GM12892 (cell line): ENCODE results near the gene HMGN1.

Experiments
- DNase-seq: peaks from one replicate; pipeline ENCODE4 v3.0.0; 2011; ENCODE audit not compliant: insufficient read length
- FAIRE-seq: peaks from 2 replicates; lab custom pipeline; 2011; peaks lifted over from hg19 to GRCh38; lab: Jason Lieb, UNC
- POLR2A ChIP-seq: IDR thresholded peaks from 2 replicates; pipeline ENCODE4 v1.6.1; 2011; ENCODE audit warnings: low read depth, low read length, control low read depth
- POLR2AphosphoS5 ChIP-seq: IDR thresholded peaks from 2 replicates; pipeline ENCODE4 v1.6.1; 2011; ENCODE audit warnings: low read depth, low read length, control low read depth
- TAF1 ChIP-seq: IDR thresholded peaks from 2 replicates; pipeline ENCODE4 v1.6.1; 2011; ENCODE audit warnings: low read depth, mild to moderate bottlenecking, control low read depth, low read length, borderline replicate concordance

HMGN1 gene

DNA sequence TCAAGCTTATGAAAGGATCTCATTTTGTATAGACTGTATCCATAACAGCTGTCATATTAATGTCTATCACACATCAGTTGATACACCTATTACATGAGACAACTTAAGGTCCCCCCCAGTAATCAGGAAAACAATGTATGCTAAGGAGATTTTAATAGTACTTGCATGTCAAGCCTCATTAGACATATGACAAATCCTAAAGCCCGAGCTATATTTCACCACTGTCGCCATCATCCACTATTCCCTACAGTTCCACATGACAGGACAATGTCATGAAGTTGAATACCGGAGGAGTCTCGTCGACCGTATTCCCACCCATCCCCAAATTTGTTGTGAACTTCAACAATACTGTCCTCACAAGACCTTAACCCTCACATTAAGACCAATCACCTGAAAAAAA, 3.4 kb downstream of the HMGN1 start:
- no peak for FAIRE-seq
- DNase-seq = no peak
- TF ChIP-seq POLR2AphosphoS5 (0 out of 2 replicates have a peak, but pooled peaks have one; percentile 21), POLR2A (no peak; the same call in 1 of the 2 replicates)

DNA sequence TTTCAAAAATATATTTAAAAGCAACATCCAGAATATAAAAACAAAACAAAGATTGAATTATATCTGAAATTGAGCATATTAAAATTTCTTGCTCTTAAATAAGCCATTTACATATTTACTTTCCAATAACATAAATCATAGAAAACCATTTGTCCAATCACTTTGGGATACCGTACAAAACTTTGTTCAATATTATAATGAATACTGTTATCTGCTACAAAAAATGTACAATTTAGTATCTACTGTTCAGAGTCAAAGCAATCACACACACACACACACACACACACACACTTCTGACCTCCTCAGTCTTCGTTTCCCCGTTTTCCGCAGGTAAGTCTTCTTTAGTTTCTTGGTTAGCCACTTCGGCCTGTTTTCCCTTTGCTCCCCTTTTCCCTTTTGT, 4.0 kb downstream of the HMGN1 start:
- DNase-seq (no peak), FAIRE-seq (no peak)
- TF ChIP-seq POLR2A (no peak), POLR2AphosphoS5 (no peak), TAF1 (no peak)

GRCh38 chr21:39341249-39341923, 7.5 kb downstream of the HMGN1 start:
- peak; percentile 47 for TF ChIP-seq POLR2A
- peak; percentile 73 for TF ChIP-seq POLR2AphosphoS5
- TF ChIP-seq TAF1 = no peak
- FAIRE-seq (no peak), DNase-seq (no peak)

DNA sequence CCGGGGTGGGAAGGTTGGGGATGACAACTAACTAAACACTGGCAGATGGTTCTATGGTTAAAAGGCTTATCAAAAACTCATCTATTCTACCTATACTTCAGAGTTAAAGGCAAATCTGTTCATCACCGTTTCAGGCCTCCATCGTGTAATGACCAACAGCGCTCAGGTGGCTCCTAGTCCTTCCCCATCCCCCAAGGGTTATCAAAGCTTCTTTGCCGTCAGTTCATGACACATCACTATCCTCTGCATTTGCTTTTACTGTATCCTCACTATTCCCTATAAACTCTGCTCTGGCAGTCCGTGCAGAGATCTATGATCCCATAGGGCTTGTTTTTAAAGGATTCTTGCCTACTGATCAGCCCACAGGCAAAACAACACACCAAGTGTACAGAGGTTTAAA, 8.2 kb downstream of the HMGN1 start:
- no peak for DNase-seq
- no peak for TF ChIP-seq POLR2AphosphoS5
- TF ChIP-seq TAF1 = no peak
- TF ChIP-seq POLR2A = no peak
- no peak for FAIRE-seq

DNA sequence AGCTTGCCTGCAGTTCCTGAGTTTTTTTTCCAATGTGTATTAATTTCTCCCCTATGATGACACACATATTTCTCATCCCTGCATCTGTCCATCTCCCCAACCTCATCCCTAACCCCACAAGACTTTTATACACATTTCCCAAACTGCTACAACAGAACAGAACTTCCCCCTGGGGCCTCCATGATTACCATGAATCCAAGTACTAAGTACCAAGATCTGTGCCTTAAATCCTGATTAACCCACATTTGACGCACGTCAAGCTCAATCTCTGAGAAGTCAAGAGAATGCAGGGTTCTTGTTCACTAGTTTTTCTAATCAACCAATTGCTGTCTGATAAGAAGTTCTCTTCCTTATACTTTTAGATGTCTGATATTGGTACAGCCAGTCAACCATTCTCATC, 9.7 kb downstream of the HMGN1 start:
- DNase-seq (no peak), FAIRE-seq (no peak)
- TF ChIP-seq TAF1 (no peak), POLR2AphosphoS5 (no peak), POLR2A (no peak)

DNA sequence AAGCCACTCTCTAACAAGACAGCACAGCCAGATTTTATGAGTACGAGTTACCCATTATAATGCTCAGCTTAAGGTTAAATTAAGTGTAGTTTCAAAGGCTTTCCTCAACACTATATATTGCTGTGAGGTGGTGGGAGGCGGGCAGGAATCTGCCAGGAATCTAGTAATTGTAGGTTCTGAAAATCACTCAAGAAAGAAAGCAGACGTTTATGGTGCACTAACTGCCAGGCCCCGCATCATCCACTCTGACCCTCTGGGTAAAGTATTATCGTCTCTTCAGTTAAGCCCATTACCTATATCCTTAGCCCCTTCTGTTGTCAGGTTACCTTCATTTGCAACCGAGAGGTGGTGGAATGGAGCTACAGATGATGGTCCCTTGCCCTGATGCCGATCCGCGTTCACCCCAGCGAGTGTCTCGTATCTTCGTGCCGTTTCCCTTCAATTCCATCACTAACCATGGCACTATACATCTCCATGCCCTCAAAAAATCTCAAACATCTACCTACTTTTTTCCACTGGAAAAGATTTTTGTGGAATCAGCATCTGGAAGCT, 12.4 kb downstream of the HMGN1 start:
- no peak for FAIRE-seq
- TF ChIP-seq TAF1 (no peak), POLR2AphosphoS5 (no peak), POLR2A (no peak)

DNA sequence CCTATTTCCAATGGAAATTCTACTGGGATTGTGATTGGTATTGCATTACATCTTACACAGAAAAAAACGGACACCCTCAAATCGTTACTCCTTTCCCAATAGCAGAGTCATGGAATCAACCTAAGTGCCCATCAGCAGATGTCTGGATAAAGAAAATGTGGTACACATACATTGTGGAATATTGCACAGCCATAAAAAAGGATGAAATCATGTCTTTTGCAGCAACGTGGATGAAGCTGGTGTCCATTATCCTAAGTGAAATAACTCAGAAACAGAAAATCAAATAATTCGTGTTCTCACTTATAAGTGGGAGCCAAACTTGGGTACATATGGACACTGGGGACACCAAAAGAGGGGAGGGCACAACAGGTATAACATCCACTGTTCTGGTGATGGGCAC, 14.3 kb downstream of the HMGN1 start:
- DNase-seq (no peak), FAIRE-seq (no peak)
- TF ChIP-seq POLR2AphosphoS5 (no peak), TAF1 (no peak), POLR2A (no peak)

More for the DNA sequence above, 12.4 kb downstream of the HMGN1 start:
- DNase-seq = no peak

GRCh38 chr21:39332175-39332574, 16.7 kb downstream of the HMGN1 start:
- DNase-seq (no peak), FAIRE-seq (no peak)
- TF ChIP-seq POLR2AphosphoS5 (no peak), POLR2A (no peak)

GRCh38 chr21:39330001-39330400, 18.9 kb downstream of the HMGN1 start:
- TF ChIP-seq TAF1 (no peak), POLR2A (no peak), POLR2AphosphoS5 (no peak)
- FAIRE-seq (no peak), DNase-seq (no peak)

DNA sequence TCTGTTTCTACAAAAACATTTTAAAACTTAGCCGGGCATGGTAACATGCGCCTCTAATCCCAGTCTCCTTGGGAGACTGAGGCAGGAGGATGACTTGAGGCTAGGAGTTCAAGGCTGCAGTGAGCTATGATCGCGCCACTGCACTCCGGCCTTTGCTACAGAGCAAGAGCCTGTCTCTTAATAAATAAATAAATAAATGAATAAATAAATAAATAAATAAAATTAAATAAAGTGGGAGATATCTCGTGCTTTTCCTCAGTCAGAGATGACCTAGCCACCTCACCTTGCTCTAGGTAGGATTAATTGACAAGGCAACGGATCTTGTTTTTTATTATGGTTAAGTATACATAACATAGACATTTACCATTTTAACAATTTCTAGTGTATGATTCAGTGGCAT, 21.2 kb downstream of the HMGN1 start:
- FAIRE-seq = no peak
- TF ChIP-seq POLR2AphosphoS5 (no peak), TAF1 (no peak), POLR2A (no peak)
- DNase-seq = no peak

DNA sequence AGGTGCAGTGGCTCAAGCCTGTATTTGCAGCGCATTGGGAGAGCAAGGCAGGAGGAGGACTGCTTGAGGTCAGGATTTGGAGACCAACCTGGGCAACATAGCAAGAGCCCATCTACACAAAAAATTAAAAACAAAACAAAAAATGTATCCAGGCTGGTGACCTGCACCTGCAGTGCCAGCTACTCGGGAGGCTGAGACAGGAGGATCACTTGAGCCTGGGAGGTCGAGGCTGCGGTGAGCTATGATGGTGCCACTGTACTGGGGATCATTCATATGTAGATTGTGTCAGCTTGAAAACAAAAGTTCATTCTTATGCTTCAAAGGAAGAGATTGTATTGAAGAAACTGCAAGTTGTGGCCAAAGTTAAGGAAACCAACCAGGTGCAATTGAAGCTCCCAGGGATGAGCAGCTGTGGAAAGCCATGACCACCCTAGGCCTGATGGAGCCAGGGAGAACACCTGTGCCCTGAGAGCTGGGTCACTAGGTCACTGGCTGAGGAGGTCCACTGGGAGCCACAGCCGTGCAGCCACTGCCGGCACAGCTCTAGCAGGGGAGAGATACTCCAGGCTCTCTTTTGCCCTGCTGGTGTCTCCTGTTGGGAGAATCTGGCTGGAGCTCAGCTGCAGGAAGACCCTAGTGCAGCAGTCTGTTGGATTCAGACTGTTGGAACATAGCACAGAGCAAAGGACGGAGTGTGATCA, 22.1 kb downstream of the HMGN1 start:
- FAIRE-seq (no peak), DNase-seq (no peak)
- no peak for TF ChIP-seq POLR2A
- no peak for TF ChIP-seq POLR2AphosphoS5
- no peak for TF ChIP-seq TAF1

- DNase-seq (no peak), FAIRE-seq (no peak)
- no peak for TF ChIP-seq TAF1
- no peak for TF ChIP-seq POLR2A
- no peak for TF ChIP-seq POLR2AphosphoS5
Observed at GRCh38 chr21:39325458-39325857, 23.4 kb downstream of the HMGN1 start.

DNA sequence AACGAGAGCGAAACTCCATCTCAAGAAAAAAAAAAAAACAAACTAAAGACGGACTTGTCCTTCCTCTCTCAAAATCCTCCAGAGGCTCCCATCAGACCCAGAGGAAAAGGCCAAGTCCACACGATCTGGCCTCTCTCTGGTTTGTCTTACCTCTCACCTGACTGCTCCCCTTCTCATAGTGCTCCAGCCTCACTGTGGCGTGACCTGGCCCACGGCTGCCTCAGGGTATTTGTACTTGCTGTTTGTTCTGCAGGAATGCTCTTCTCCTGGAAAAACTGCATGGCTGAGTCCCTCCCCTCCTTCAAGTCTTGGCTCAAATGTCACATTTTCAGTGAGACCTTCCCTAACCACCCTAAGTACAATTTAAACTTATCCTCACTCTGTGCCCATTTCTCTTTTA, 27.5 kb downstream of the HMGN1 start:
- TF ChIP-seq POLR2AphosphoS5 (no peak), POLR2A (no peak), TAF1 (no peak)
- FAIRE-seq = no peak

More for the DNA sequence above, 27.5 kb downstream of the HMGN1 start:
- DNase-seq = no peak
